Measurements from ENCODE around the gene CCDC90B.

The CCDC90B gene

GRCh38 chr11:83222499-83222898 is 63.7 kb downstream of the CCDC90B start:
- no peak for DNase-seq

GRCh38 chr11:83221694-83222093 is 64.5 kb downstream of the CCDC90B start:
- DNase-seq: no peak

- peak; percentile 27 for DNase-seq
Measured at GRCh38 chr11:83220260-83220659, 65.9 kb downstream of the CCDC90B start.

GRCh38 chr11:83219095-83219494 is 67.1 kb downstream of the CCDC90B start:
- DNase-seq: no peak

All from DMS79 treated with DMSO at 0.1 percent for 48 hours (cell line).